Transverse colon (tissue), 4 donors: ENCODE data around the gene LMO1.

Source experiments
- CTCF ChIP-seq, 5 experiments: fragments of 200-600 bp in 3 of 5; fragments of 450-650 bp in 2 of 5; sonication (generic) in 3 of 5; IDR thresholded peaks; 1 replicate in 2 of 5; 2 replicates in 3 of 5; pipeline ENCODE4 v1.5.1; 2016 to 2017; ENCODE audit warnings: antibody characterized with exemption in 5 of 5, inconsistent platforms in 3 of 5, mild to moderate bottlenecking in 2 of 5, moderate library complexity in 1 of 5
- EP300 ChIP-seq: sonication (generic); formaldehyde crosslinking; IDR thresholded peaks from one replicate; pipeline ENCODE4 v1.6.1; 2017; ENCODE audit warnings: antibody characterized with exemption, low read depth
- POLR2A ChIP-seq: fragments of 450-650 bp; IDR thresholded peaks from one replicate; pipeline ENCODE4 v1.6.1; 2016; ENCODE audit warnings: antibody characterized with exemption, mild to moderate bottlenecking, moderate library complexity
- POLR2AphosphoS5 ChIP-seq, 3 donors: sonication (generic); formaldehyde crosslinking; IDR thresholded peaks; one replicate each; pipeline ENCODE4 v1.6.1; 2016; ENCODE audit warnings: antibody characterized with exemption in 3 of 3

- TF ChIP-seq CTCF (IDR thresholded peaks at IDR 0.05) (no peak), POLR2AphosphoS5 (IDR thresholded peaks at IDR 0.05) (no peak), POLR2A (no peak), EP300 (no peak)
Observed at GRCh38 chr11:8204596-8204995, 59.1 kb downstream of the LMO1 start.
